A549 (cell line): Measurements from ENCODE around the gene CSTPP1. TPM values are rescaled to one million over a fixed set of nuclear protein-coding genes. Genes with fewer than 3 reads are reported as not detected.

ENCODE experiments used
- ATAC-seq, 2 experiments: fragments of 200-7000 bp in 1 of 2; fragments of >200 bp in 1 of 2; cut with Nextera tagmentation in 1 of 2; cut with Tn5 transposase in 1 of 2; 3 replicates each; pipeline versions ENCODE4 v1.8.0 to v1.9.1; 2018 to 2020; ENCODE audit warnings: mild to moderate bottlenecking in 1 of 2, moderate library complexity in 1 of 2
- CTCF ChIA-PET: fragments of 300-600 bp; sonication (Branson Sonifier 250); formaldehyde crosslinking; extraction: SDS; loops from one replicate; lab custom pipeline; 2021; ENCODE audit warnings: antibody characterized with exemption, inconsistent platforms; lab: Yijun Ruan, JAX
- POLR2A ChIA-PET: fragments of 350-600 bp; formaldehyde crosslinking; extraction: SDS; loops from one replicate; lab custom pipeline; 2021; ENCODE audit warnings: antibody characterized with exemption, inconsistent platforms; lab: Yijun Ruan, JAX
- DNase-seq, 2 experiments: peaks; one replicate each; pipeline versions ENCODE4 v3.0.0 to v3.0.0-alpha.2; 2011 to 2016; ENCODE audit warnings: low read depth in 1 of 2, low spot score in 1 of 2
- FAIRE-seq: peaks from 2 replicates; lab custom pipeline; 2011; peaks lifted over from hg19 to GRCh38; lab: Jason Lieb, UNC
- H3K27ac ChIP-seq, 2 experiments: fragments of >200 bp; sonication (Bioruptor Twin); formaldehyde crosslinking; 3 replicates each; pipeline ENCODE4 v1.5.1; 2016 to 2017
- H3K4me1 ChIP-seq: fragments of >200 bp; sonication (Bioruptor Twin); formaldehyde crosslinking; 3 replicates; pipeline ENCODE4 v1.6.1; 2016
- H3K4me2 ChIP-seq: fragments of >200 bp; sonication (Bioruptor Twin); formaldehyde crosslinking; 3 replicates; pipeline ENCODE4 v1.6.1; 2016
- H3K4me3 ChIP-seq: fragments of >200 bp; sonication (Bioruptor Twin); formaldehyde crosslinking; 3 replicates; pipeline ENCODE4 v1.5.1; 2016
- H3K9me3 ChIP-seq: fragments of >200 bp; sonication (Bioruptor Twin); formaldehyde crosslinking; 3 replicates; pipeline ENCODE4 v1.6.1; 2016
- BCL3 ChIP-seq: fragments of >200 bp; sonication (Bioruptor Twin); formaldehyde crosslinking; IDR thresholded peaks from 3 replicates; pipeline ENCODE4 v1.6.1; 2016
- BHLHE40 ChIP-seq: IDR thresholded peaks from 2 replicates; pipeline ENCODE4 v1.6.1; 2012; ENCODE audit warnings: low read depth, low read length, inconsistent platforms
- CEBPB ChIP-seq, 2 experiments: fragments of >200 bp in 1 of 2; sonication (Bioruptor Twin) in 1 of 2; formaldehyde crosslinking in 1 of 2; IDR thresholded peaks; 2 replicates each; pipeline ENCODE4 v1.6.1; 2012 to 2016
- CHD2 ChIP-seq: fragments of 150-350 bp; IDR thresholded peaks from 2 replicates; pipeline ENCODE4 v1.6.1; 2014; ENCODE audit warnings: low read length; ENCODE audit not compliant: partially characterized antibody
- CHD4 ChIP-seq: fragments of 200-600 bp; sonication (generic); IDR thresholded peaks from 2 replicates; pipeline ENCODE4 v1.6.1; 2016; ENCODE audit warnings: antibody characterized with exemption, mild to moderate bottlenecking, borderline replicate concordance
- EHF ChIP-seq: fragments of 250-450 bp; sonication (Bioruptor Pico); IDR thresholded peaks from 2 replicates; pipeline ENCODE4 v1.5.0; 2020; ENCODE audit warnings: mild to moderate bottlenecking
- EHMT2 ChIP-seq: fragments of 200-600 bp; sonication (generic); IDR thresholded peaks from 2 replicates; pipeline ENCODE4 v1.6.1; 2016; ENCODE audit warnings: antibody characterized with exemption, low read depth, mild to moderate bottlenecking, moderate library complexity
- ESRRA ChIP-seq: fragments of 150-350 bp; IDR thresholded peaks from 2 replicates; pipeline ENCODE4 v1.6.1; 2014; ENCODE audit warnings: mild to moderate bottlenecking, low read length, borderline replicate concordance
- FOXS1 ChIP-seq: fragments of 250-450 bp; sonication (Bioruptor Pico); IDR thresholded peaks from 2 replicates; pipeline ENCODE4 v1.5.0; 2020; ENCODE audit warnings: mild to moderate bottlenecking, moderate library complexity
- GATA3 ChIP-seq: IDR thresholded peaks from 2 replicates; pipeline ENCODE4 v1.6.1; 2012; ENCODE audit warnings: borderline replicate concordance
- HOXB5 ChIP-seq: fragments of 250-450 bp; sonication (Bioruptor Pico); IDR thresholded peaks from 2 replicates; pipeline ENCODE4 v1.5.0; 2020; ENCODE audit warnings: mild to moderate bottlenecking, moderate library complexity
- JUNB ChIP-seq: fragments of >200 bp; sonication (Bioruptor Twin); formaldehyde crosslinking; IDR thresholded peaks from 2 replicates; pipeline ENCODE4 v1.6.1; 2016
- MAZ ChIP-seq: fragments of 150-350 bp; IDR thresholded peaks from 2 replicates; pipeline ENCODE4 v1.6.1; 2014; ENCODE audit warnings: antibody characterized with exemption, low read depth, low read length, borderline replicate concordance
- NFE2L2 ChIP-seq: fragments of 150-350 bp; conservative IDR thresholded peaks from 2 replicates; pipeline ENCODE4 v1.6.1; 2014; ENCODE audit warnings: low read length
- NPAS2 ChIP-seq: fragments of 250-450 bp; sonication (Bioruptor Pico); IDR thresholded peaks from 2 replicates; pipeline ENCODE4 v1.8.0; 2022; ENCODE audit warnings: mild to moderate bottlenecking, moderate library complexity, borderline replicate concordance
- NR3C1 ChIP-seq: fragments of >200 bp; sonication (Bioruptor Twin); formaldehyde crosslinking; IDR thresholded peaks from 3 replicates; pipeline ENCODE4 v1.6.1; 2017
- PHF8 ChIP-seq: fragments of 200-600 bp; sonication (generic); IDR thresholded peaks from 2 replicates; pipeline ENCODE4 v1.6.1; 2016; ENCODE audit warnings: low read depth, mild to moderate bottlenecking, antibody characterized with exemption, moderate library complexity, borderline replicate concordance
- POLR2A ChIP-seq: IDR thresholded peaks from 2 replicates; pipeline ENCODE4 v1.6.1; 2012; ENCODE audit warnings: mild to moderate bottlenecking, low read length
- REST ChIP-seq: fragments of 200-600 bp; sonication (generic); IDR thresholded peaks from 2 replicates; pipeline ENCODE4 v1.6.1; 2016; ENCODE audit warnings: antibody characterized with exemption, mild to moderate bottlenecking, moderate library complexity
- TP53 ChIP-seq: fragments of 250-450 bp; sonication (Bioruptor Pico); IDR thresholded peaks from 2 replicates; pipeline ENCODE4 v1.5.0; 2021; ENCODE audit warnings: mild to moderate bottlenecking, moderate library complexity
- USF2 ChIP-seq: fragments of 450-650 bp; IDR thresholded peaks from 2 replicates; pipeline ENCODE4 v1.6.1; 2014; ENCODE audit warnings: antibody characterized with exemption
- ZC3H11A ChIP-seq: fragments of 450-650 bp; IDR thresholded peaks from 2 replicates; pipeline ENCODE4 v1.6.1; 2014; ENCODE audit warnings: antibody characterized with exemption, mild to moderate bottlenecking
- ZFP36 ChIP-seq: fragments of 450-650 bp; IDR thresholded peaks from 2 replicates; pipeline ENCODE4 v1.6.1; 2014; ENCODE audit warnings: borderline replicate concordance; ENCODE audit not compliant: partially characterized antibody
- ZNF302 ChIP-seq: fragments of 250-450 bp; sonication (Bioruptor Pico); IDR thresholded peaks from 2 replicates; pipeline ENCODE4 v1.9.0; 2021; ENCODE audit warnings: inconsistent platforms, mild to moderate bottlenecking, moderate library complexity
- WGBS: methylation state at CpG from one replicate; pipeline ENCODE4 v1.1.6; 2017; ENCODE audit errors: missing lambda C conversion rate; 5-methylcytosine and 5-hydroxymethylcytosine counted together
- polyA plus RNA-seq, 4 experiments: library from polyadenylated mRNA; depleted of rRNA in 3 of 4; stranded (reverse); fragments of >200 nt; fragmentation: RNase III in 1 of 4; extraction: RNeasy Plus Mini Kit Qiagen cat#74134 plus additional on column Dnase treatment in 1 of 4; gene quantifications; 2 replicates in 3 of 4; 3 replicates in 1 of 4; pipeline ENCODE4 v1.2.3, GENCODE V29; 2011 to 2017
- TF ChIP-seq, protein P1 (sequence below): IDR thresholded peaks from 2 replicates; pipeline ENCODE4 v1.6.1; 2012
- TF ChIP-seq, protein P2 (sequence below): IDR thresholded peaks from 2 replicates; pipeline ENCODE4 v1.6.1; 2012
- TF ChIP-seq, protein P3 (sequence below): fragments of 150-350 bp; IDR thresholded peaks from 2 replicates; pipeline ENCODE4 v1.6.1; 2014; ENCODE audit warnings: low read depth, mild to moderate bottlenecking, low read length

Gene CSTPP1
- polyA plus RNA-seq, 2 of the 4 experiments (the other 2 are of a cell fraction), result 31.5 to 34.5 TPM

DNA sequence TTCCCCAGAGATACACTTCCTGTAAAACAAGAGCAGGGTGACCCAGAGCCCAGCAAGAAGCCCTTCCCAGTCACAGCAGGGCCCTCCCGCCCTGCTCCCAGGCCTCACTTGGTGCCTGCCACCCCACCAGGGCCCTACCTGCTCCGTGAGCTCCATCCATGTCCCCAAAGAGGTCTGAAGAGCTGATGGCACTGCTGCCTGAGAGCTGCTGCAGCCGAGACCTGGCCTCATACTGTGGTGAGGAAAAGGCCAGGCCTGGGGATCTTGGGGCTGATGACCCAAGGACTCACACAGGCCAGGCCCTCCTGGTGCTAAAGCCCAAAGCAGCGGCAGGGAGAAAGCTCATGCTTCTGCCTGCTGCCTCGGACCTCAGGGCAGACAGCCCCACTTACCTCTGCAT lies 229.8 kb downstream of the CSTPP1 start:
- Histone ChIP-seq H3K4me1 (no peaks in the 10 kb centered on the region), H3K9me3 (no peaks in the 10 kb centered on the region)
- 80% methylated on average over 5 of the region's 5 CpGs for WGBS
- POLR2A ChIA-PET, result no interaction called here
- no peak for ATAC-seq
- TF ChIP-seq ZC3H11A (no peak), ZFP36 (no peak), BHLHE40 (no peak), CEBPB (IDR thresholded peaks at IDR 0.05) (no peak), BCL3 (no peak), CHD4 (no peak), FOXS1 (CRISPR knock-in tag) (no peak), ZNF302 (CRISPR knock-in tag) (no peak), USF2 (no peak), EHF (no peak), CHD2 (no peak), NFE2L2 (no peak)
- TF ChIP-seq, protein P1, sequence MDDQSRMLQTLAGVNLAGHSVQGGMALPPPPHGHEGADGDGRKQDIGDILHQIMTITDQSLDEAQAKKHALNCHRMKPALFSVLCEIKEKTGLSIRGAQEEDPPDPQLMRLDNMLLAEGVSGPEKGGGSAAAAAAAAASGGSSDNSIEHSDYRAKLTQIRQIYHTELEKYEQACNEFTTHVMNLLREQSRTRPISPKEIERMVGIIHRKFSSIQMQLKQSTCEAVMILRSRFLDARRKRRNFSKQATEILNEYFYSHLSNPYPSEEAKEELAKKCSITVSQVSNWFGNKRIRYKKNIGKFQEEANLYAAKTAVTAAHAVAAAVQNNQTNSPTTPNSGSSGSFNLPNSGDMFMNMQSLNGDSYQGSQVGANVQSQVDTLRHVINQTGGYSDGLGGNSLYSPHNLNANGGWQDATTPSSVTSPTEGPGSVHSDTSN, result no peak
- TF ChIP-seq, protein P2, sequence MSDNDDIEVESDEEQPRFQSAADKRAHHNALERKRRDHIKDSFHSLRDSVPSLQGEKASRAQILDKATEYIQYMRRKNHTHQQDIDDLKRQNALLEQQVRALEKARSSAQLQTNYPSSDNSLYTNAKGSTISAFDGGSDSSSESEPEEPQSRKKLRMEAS, result no peak
- TF ChIP-seq, all 56 proteins: peak for 0
- no peak for FAIRE-seq
- no peak for DNase-seq
- H3K4me2 ChIP-seq, result no peak overlapping the region
- no peak overlapping the region for H3K27ac ChIP-seq
- H3K4me3 ChIP-seq, result no peak overlapping the region
- CTCF ChIA-PET, result interaction anchor here (0.9 to 8.8 kb wide), 5 partner anchors 14 to 285 kb away, joined by 3 to 82 read pairs (median 3); no protein-coding TSS in a partner anchor

DNA sequence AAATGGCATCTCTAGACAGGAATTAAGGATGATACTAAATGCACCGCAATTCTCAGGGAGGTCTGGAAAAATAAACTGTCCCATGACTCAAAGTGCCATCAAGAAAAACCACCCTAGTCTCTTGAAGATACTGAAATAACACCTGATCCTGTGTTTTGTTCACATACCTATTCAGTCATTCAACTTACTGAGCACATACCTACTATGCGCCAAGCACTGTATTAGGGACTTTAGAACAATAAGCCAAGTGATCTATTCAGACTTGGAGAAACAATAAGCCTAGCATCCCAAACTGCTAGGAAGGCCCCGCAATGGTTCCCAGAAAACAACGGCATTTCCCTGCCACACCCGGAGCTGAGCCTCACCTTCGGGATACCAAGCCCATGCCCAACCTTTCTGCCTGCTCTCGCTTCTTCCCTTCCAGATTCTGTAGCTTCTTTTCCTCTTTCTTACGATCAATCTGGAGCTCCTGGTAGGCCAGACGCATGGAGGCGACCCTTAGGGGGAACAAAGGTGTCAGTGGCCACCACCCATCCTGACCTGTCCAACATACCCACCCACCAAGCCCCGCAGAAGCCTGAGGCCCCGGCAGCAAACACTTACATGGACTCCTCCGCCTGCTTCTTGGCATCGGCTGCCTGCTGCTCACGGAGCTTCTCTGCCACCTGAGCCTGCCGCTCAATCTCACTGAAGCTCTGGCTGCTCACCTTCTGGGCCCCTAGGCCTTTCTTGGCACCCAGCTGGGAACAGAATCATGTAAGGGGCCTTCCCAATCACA lies 234.7 kb downstream of the CSTPP1 start:
- ChIA-PET CTCF (interaction anchor here (1.2 to 3.5 kb wide), 5 partner anchors 9 to 88 kb away, joined by 3 to 40 read pairs (median 7); no protein-coding TSS in a partner anchor), POLR2A (no interaction called here)
- H3K9me3 ChIP-seq, result no peaks in the 10 kb centered on the region
- ATAC-seq, result no peak
- H3K4me3 ChIP-seq, result no peak overlapping the region
- FAIRE-seq, result no peak
- TF ChIP-seq, protein P3, sequence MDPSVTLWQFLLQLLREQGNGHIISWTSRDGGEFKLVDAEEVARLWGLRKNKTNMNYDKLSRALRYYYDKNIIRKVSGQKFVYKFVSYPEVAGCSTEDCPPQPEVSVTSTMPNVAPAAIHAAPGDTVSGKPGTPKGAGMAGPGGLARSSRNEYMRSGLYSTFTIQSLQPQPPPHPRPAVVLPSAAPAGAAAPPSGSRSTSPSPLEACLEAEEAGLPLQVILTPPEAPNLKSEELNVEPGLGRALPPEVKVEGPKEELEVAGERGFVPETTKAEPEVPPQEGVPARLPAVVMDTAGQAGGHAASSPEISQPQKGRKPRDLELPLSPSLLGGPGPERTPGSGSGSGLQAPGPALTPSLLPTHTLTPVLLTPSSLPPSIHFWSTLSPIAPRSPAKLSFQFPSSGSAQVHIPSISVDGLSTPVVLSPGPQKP, result no peak
- TF ChIP-seq ESRRA (no peak), NPAS2 (no peak), NFE2L2 (no peak), TP53 (CRISPR knock-in tag) (no peak)
- no peak overlapping the region for H3K4me2 ChIP-seq
- WGBS, result 92% methylated on average over 16 of the region's 16 CpGs
- H3K27ac ChIP-seq, result no peak overlapping the region
- peaks cover 7% of the 10 kb centered on the region; the same call in 2 of the 3 replicates for H3K4me1 ChIP-seq
- DNase-seq, result no peak

- 94% methylated on average over 8 of the region's 8 CpGs for WGBS
- ATAC-seq (no peak), DNase-seq (no peak), FAIRE-seq (no peak)
- H3K9me3 ChIP-seq, result no peaks in the 10 kb centered on the region
- H3K4me3 ChIP-seq, result no peak overlapping the region
- H3K27ac ChIP-seq, result no peak overlapping the region
- H3K4me1 ChIP-seq, result peaks cover 7% of the 10 kb centered on the region; the same call in 2 of the 3 replicates
- ChIA-PET CTCF (interaction anchor here (0.8 to 3.5 kb wide), 7 partner anchors 8 to 183 kb away, joined by 3 to 40 read pairs (median 4); no protein-coding TSS in a partner anchor), POLR2A (no interaction called here)
- H3K4me2 ChIP-seq, result no peak overlapping the region
- TF ChIP-seq GATA3 (no peak), MAZ (no peak), EHMT2 (no peak), ZC3H11A (no peak), EHF (no peak), REST (no peak), NR3C1 (no peak), POLR2A (no peak), JUNB (no peak), PHF8 (no peak), HOXB5 (CRISPR knock-in tag) (no peak)
Measured at GRCh38 chr11:47171856-47172255, 235.3 kb downstream of the CSTPP1 start.
